Measurements from ENCODE around the gene CHRM4. TPM values are rescaled to one million over a fixed set of nuclear protein-coding genes. Genes with fewer than 3 reads are reported as not detected.

Gene CHRM4
- total and polyA plus RNA-seq, 12 donors = 0.14 to 0.81 (median 0.39) TPM; not detected in 6

DNA sequence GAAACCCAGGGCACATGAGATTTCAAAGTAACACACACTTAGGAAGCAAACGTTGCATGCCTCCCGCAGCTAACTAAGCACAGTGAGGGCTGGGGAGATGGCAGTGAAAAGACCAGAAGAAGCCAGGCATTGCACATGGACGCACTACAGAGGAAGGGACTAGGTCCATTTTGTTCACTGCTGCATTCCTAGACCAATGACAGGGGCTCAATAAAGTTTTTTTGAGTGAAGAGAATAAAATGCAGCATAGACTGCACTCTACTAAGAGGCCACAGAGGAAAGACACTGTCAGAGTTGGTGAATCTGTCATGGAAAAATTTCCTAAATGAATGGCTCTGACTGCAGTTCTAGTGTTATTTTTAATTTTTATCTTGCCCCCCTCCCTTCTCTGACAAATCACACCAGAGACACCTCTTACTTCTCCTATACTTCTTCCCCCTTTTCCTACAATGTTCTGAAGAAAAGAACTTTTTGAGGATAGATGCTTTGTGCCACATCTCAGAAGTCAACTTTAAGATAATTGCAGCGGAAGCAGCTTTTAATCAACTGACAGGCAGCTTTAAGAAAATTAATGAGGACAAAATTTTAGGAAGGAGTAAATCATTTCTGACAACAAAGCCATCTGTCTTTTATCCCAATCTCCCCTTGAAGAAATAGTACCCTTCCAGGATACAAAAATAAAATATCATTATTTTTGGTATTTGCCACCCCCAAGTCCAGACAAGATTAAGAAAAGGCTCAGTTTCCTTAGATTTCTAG is 34.8 kb upstream of the CHRM4 start:
- no peak overlapping the region for H3K4me3 ChIP-seq
- peaks cover 0 to 19% of the 10 kb centered on the region in 2 donors for H3K36me3 ChIP-seq (replicated peaks in 1 of 2)
- H3K4me1 ChIP-seq (replicated peaks in 1 of 2) = no peaks in the 10 kb centered on the region
- H3K27ac ChIP-seq = no peak overlapping the region
- no peak for DNase-seq
- H3K9me3 ChIP-seq (replicated peaks in 1 of 3) = no peaks in the 10 kb centered on the region
- WGBS, 4 donors = 79 to 85% (median 84%) methylated on average over 4 of the region's 4 CpGs
- intact Hi-C loops (cut with DNase I) = no loop called here
- TF ChIP-seq, protein P1, sequence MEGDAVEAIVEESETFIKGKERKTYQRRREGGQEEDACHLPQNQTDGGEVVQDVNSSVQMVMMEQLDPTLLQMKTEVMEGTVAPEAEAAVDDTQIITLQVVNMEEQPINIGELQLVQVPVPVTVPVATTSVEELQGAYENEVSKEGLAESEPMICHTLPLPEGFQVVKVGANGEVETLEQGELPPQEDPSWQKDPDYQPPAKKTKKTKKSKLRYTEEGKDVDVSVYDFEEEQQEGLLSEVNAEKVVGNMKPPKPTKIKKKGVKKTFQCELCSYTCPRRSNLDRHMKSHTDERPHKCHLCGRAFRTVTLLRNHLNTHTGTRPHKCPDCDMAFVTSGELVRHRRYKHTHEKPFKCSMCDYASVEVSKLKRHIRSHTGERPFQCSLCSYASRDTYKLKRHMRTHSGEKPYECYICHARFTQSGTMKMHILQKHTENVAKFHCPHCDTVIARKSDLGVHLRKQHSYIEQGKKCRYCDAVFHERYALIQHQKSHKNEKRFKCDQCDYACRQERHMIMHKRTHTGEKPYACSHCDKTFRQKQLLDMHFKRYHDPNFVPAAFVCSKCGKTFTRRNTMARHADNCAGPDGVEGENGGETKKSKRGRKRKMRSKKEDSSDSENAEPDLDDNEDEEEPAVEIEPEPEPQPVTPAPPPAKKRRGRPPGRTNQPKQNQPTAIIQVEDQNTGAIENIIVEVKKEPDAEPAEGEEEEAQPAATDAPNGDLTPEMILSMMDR (IDR thresholded peaks at IDR 0.05) = no peak
- TF ChIP-seq POLR2A (IDR thresholded peaks at IDR 0.05) = no peak
- H3K27me3 ChIP-seq = no peaks in the 10 kb centered on the region

DNA sequence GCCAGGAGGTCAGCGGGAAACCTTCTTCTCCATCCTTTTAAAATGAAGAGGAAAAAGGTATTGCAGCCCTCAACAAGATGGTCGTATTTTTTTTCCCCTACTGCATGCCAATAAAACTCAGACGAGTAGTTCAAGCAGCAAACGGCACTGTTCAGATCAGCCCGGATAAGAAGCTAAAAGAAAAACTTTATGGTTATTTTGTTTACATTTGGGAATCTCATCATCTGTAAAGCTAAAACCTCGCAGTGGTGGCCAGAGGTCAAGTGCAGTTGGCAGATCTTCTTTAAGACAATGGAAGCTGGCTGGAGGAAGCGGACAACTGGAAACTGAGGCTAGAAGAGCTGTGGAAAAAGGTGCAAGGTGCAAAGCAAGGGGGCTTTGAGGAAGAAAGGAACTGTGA is 31.0 kb upstream of the CHRM4 start:
- no peak for TF ChIP-seq POLR2A (IDR thresholded peaks at IDR 0.05)
- TF ChIP-seq, protein P1 (IDR thresholded peaks at IDR 0.05) = no peak
- 79 to 85% (median 83%) methylated on average over 7 of the region's 7 CpGs for WGBS, 4 donors
- Histone ChIP-seq H3K27me3 (no peaks in the 10 kb centered on the region), H3K4me3 (no peak overlapping the region), H3K4me1 (replicated peaks in 1 of 2) (no peaks in the 10 kb centered on the region), H3K27ac (no peak overlapping the region), H3K36me3 (replicated peaks in 1 of 2) (peaks cover 0 to 14% of the 10 kb centered on the region in 2 donors), H3K9me3 (replicated peaks in 1 of 3) (no peaks in the 10 kb centered on the region)
- intact Hi-C loops (cut with DNase I) = no loop called here
- no peak for DNase-seq

DNA sequence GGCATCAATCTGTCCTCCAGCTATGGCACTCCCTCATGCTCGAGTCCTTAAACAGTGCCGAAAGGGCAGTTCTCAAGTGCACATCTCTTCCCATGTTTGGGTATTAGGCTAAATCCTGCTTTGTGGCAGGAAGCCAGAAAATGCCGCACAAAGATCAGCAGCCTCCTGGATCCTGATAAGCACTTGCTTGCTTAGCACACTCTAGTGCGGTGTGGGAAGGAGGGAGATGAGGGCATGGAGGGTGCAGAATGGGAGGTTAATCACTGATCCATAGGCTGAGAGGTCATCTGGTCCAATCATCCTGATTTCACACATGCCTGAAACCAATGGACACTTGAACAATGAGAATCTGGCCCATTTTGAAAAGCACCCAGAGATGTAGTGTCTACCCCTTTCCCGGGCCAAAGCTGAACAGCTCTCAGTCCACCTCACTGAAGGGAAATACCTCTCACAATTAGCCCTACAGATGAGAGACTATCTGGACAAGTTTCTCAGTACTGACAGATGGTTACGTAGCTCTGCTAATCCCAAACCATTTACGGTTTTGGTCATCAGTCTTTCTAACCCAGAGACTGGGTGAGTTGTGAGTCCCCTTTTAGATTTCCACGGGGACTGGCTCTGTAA is 29.8 kb upstream of the CHRM4 start:
- intact Hi-C loops (cut with DNase I) = no loop called here
- no peaks in the 10 kb centered on the region for H3K4me1 ChIP-seq (replicated peaks in 1 of 2)
- no peak for TF ChIP-seq POLR2A (IDR thresholded peaks at IDR 0.05)
- TF ChIP-seq, protein P1 (IDR thresholded peaks at IDR 0.05) = no peak
- WGBS, 4 donors = 86 to 89% (median 87%) methylated on average over 6 to 8 of the region's 8 CpGs
- H3K36me3 ChIP-seq (replicated peaks in 1 of 2) = peaks cover 0 to 17% of the 10 kb centered on the region in 2 donors
- no peaks in the 10 kb centered on the region for H3K9me3 ChIP-seq (replicated peaks in 1 of 3)
- no peaks in the 10 kb centered on the region for H3K27me3 ChIP-seq
- no peak overlapping the region for H3K4me3 ChIP-seq
- H3K27ac ChIP-seq = no peak overlapping the region
- peak in 2 of 7 donors; percentile 19 to 39 for DNase-seq

DNA sequence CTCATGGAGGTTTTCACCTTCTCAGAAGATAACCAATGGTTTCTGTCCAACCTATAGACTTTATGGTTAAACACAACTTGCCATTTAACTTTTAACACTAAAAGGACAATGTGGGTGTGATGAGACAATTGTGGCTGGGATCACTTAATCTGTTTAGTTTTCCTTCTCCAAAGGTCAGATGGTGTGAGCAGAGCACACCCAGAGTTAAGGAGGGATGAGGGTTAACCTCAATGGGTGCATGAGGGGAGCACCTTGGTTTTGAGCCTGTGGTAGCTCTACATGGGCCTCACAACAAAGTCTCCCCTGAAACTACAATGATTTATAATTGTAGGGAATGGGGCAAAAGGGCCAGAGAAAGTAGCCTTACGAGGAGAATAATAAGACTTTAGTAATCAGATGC is 28.9 kb upstream of the CHRM4 start:
- no peak overlapping the region for H3K4me3 ChIP-seq
- H3K27me3 ChIP-seq = no peaks in the 10 kb centered on the region
- DNase-seq = no peak
- H3K36me3 ChIP-seq (replicated peaks in 1 of 2) = peaks cover 0 to 17% of the 10 kb centered on the region in 2 donors
- no peaks in the 10 kb centered on the region for H3K4me1 ChIP-seq (replicated peaks in 1 of 2)
- H3K27ac ChIP-seq = no peak overlapping the region
- 86 to 95% (median 88%) methylated on average over 1 of the region's 1 CpG for WGBS, 4 donors
- intact Hi-C loops (cut with DNase I) = no loop called here
- no peaks in the 10 kb centered on the region for H3K9me3 ChIP-seq (replicated peaks in 1 of 3)
- TF ChIP-seq, protein P1 (IDR thresholded peaks at IDR 0.05) = no peak
- TF ChIP-seq POLR2A (IDR thresholded peaks at IDR 0.05) = no peak
